ENCODE data around the gene SPATA9. TPM values are rescaled to one million over a fixed set of nuclear protein-coding genes. Genes with fewer than 3 reads are reported as not detected.

The SPATA9 gene
- total and polyA plus RNA-seq, 2 of the 13 experiments (the other 11 are each of a cell fraction or from before 2014, with no cell fraction given), result not detected

DNA sequence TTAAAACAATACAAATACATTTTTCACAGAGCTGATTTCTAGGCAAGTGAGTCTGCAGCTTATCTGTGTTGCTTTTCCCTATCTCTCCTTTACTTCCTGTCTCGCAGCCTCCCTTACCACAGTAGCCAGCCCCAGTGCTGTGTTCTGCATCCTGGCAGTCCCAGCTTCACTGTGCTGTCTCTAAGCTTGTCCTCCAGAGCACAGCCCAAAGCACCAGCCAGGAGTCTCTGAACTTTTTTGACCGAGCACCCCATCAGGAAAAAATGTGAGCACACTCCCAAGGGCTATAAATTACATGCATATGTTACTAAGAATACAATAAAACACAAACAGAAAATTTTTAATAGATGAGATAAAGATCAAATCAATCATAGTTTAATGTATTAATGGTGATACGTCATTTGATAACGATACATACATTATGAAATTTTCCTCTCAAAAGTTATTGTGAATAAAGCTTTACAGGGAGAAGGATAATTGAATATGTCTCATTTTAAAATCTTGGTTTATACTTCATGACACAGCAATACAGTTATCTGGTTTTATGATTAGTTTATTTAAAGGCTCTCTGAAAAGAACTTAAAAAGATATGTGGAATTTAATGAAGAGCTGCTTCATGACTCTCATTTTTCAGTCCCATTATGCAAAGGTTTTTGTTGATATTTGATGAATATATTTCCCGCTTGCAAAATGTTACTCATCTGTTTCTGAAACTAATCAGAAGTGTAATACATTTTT lies 41.0 kb upstream of the SPATA9 start:
- ATAC-seq (no peak), DNase-seq (ENCODE audit: low spot score) (no peak), FAIRE-seq (no peak)
- Histone ChIP-seq H3K36me3 (replicated peaks in 1 of 2; ENCODE audit: control insufficient read depth in 1 of 2, insufficient read depth in 2 of 2, low read length in 2 of 2) (no peaks in the 10 kb centered on the region), H3K27ac (ENCODE audit: extremely low read length, insufficient read depth, low read length) (no peak overlapping the region), H2AFZ (ENCODE audit: low read length) (no peak overlapping the region), H3K9ac (ENCODE audit: insufficient read depth, low read depth, low read length) (no peak overlapping the region), H3K27me3 (ENCODE audit: control insufficient read depth in 1 of 2, insufficient read depth in 2 of 2, low read length in 2 of 2) (peaks cover 0 to 7% of the 10 kb centered on the region in 2 experiments; a peak in 2 of 5 replicates), H4K20me1 (ENCODE audit: insufficient read depth, low read length) (no peaks in the 10 kb centered on the region), H3K4me1 (ENCODE audit: insufficient read depth, low read length) (peaks cover 17% of the 10 kb centered on the region), H3K9me3 (ENCODE audit: low read length) (no peaks in the 10 kb centered on the region), H3K4me3 (replicated peaks in 1 of 3; ENCODE audit: insufficient read depth in 1 of 3, low read depth in 2 of 3, low read length in 3 of 3) (no peak overlapping the region), H3K79me2 (ENCODE audit: insufficient read depth, low read length) (no peaks in the 10 kb centered on the region), H3K4me2 (ENCODE audit: low read depth, low read length) (no peak overlapping the region)
- BruUV-seq (replicated peaks), result no TSS peak
- in situ Hi-C loops (cut with HindIII; ENCODE audit: extremely low pct_ligation_motif_present, low pct_unique_long_range_greater_than_20kb), result no loop called here
- TF ChIP-seq NR3C1 (CRISPR knock-in tag; IDR thresholded peaks at IDR 0.05) (no peak), ZSCAN25 (CRISPR knock-in tag; IDR thresholded peaks at IDR 0.05) (no peak), EHMT2 (IDR thresholded peaks at IDR 0.05; ENCODE audit: borderline replicate concordance, low read depth, low read length) (no peak), PTBP1 (IDR thresholded peaks at IDR 0.05; ENCODE audit: low read depth, low read length, poor library complexity, severe bottlenecking) (no peak), MXI1 (IDR thresholded peaks at IDR 0.05; ENCODE audit: borderline replicate concordance, low read depth, low read length) (no peak), NFIB (CRISPR knock-in tag; IDR thresholded peaks at IDR 0.05; ENCODE audit: borderline replicate concordance) (no peak), ZNF383 (CRISPR knock-in tag; IDR thresholded peaks at IDR 0.05; ENCODE audit: borderline replicate concordance) (no peak), SIN3A (IDR thresholded peaks at IDR 0.05; ENCODE audit: borderline replicate concordance, low read depth, low read length) (no peak), RBFOX2 (IDR thresholded peaks at IDR 0.05; ENCODE audit: low read depth, low read length) (no peak), KDM4B (CRISPR knock-in tag; IDR thresholded peaks at IDR 0.05) (no peak)
- ChIA-PET CTCF (ENCODE audit: low intra/inter-chr PET ratio, low total read pairs) (no interaction called here), POLR2A (no interaction called here)
- WGBS (ENCODE audit: low lambda C conversion rate), result 57% methylated on average over 5 of the region's 5 CpGs
- intact Hi-C loops (cut with micrococcal nuclease; ENCODE audit: unreplicated experiment), result no loop called here
